ENCODE measurements around the gene SKI.

SKI gene

GRCh38 chr1:2228157-2228594 lies at the start of gene SKI:
Gene SKI (plus strand): TSS chr1:2228319. CDS start chr1:2228767, 448 bp downstream.
- DNase-seq = no peak

GRCh38 chr1:2178875-2179274 lies 49.2 kb upstream of the SKI start:
- no peak for DNase-seq

- no peak for DNase-seq
Measured at GRCh38 chr1:2179283-2180013, 48.7 kb upstream of the SKI start.

GRCh38 chr1:2180297-2181245 lies 47.5 kb upstream of the SKI start:
- DNase-seq = no peak

GRCh38 chr1:2181271-2181670 lies 46.8 kb upstream of the SKI start:
- DNase-seq = no peak

GRCh38 chr1:2181752-2182151 lies 46.4 kb upstream of the SKI start:
- no peak for DNase-seq

- DNase-seq = no peak
Measured at GRCh38 chr1:2182376-2182775, 45.7 kb upstream of the SKI start.

- DNase-seq = no peak
Measured at GRCh38 chr1:2183937-2184334, 44.2 kb upstream of the SKI start.

GRCh38 chr1:2184531-2184930 lies 43.6 kb upstream of the SKI start:
- DNase-seq = no peak

- no peak for DNase-seq
Measured at GRCh38 chr1:2184934-2185333, 43.2 kb upstream of the SKI start.

GRCh38 chr1:2185880-2186855 lies 42.0 kb upstream of the SKI start:
- no peak for DNase-seq

- no peak for DNase-seq
Measured at GRCh38 chr1:2186901-2187300, 41.2 kb upstream of the SKI start.

- no peak for DNase-seq
Measured at GRCh38 chr1:2187619-2188018, 40.5 kb upstream of the SKI start.

GRCh38 chr1:2188336-2188735 lies 39.8 kb upstream of the SKI start:
- no peak for DNase-seq

GRCh38 chr1:2189459-2190425 lies 38.4 kb upstream of the SKI start:
- DNase-seq = peak; percentile 75

GRCh38 chr1:2190491-2190976 lies 37.6 kb upstream of the SKI start:
- DNase-seq = no peak

GRCh38 chr1:2192031-2192995 lies 35.8 kb upstream of the SKI start:
- DNase-seq = no peak

GRCh38 chr1:2193514-2194281 lies 34.4 kb upstream of the SKI start:
- DNase-seq = no peak

- DNase-seq = no peak
Measured at GRCh38 chr1:2194319-2194897, 33.7 kb upstream of the SKI start, which contains the start of gene FAAP20. Gene FAAP20 (minus strand): TSS chr1:2194772. CDS start chr1:2194749, 23 bp downstream.
